HL-60 (cell line): ENCODE measurements around the gene CNNM3.
A peak's percentile ranks its signal among the peaks of the same experiment; 100 is the strongest.

Source experiments
- POLR2AphosphoS5 ChIP-seq: IDR thresholded peaks from 2 replicates; pipeline ENCODE4 v1.6.1; 2012; ENCODE audit warnings: low read depth
- TF ChIP-seq, protein P1 (sequence below): IDR thresholded peaks from one replicate; pipeline ENCODE4 v1.5.1; 2011; ENCODE audit warnings: low read length, control low read depth, inconsistent platforms; ENCODE audit not compliant: insufficient read depth
- TF ChIP-seq, protein P2 (sequence below): IDR thresholded peaks from 2 replicates; pipeline ENCODE4 v1.6.1; 2012; ENCODE audit warnings: low read depth; ENCODE audit not compliant: insufficient replicate concordance

DNA sequence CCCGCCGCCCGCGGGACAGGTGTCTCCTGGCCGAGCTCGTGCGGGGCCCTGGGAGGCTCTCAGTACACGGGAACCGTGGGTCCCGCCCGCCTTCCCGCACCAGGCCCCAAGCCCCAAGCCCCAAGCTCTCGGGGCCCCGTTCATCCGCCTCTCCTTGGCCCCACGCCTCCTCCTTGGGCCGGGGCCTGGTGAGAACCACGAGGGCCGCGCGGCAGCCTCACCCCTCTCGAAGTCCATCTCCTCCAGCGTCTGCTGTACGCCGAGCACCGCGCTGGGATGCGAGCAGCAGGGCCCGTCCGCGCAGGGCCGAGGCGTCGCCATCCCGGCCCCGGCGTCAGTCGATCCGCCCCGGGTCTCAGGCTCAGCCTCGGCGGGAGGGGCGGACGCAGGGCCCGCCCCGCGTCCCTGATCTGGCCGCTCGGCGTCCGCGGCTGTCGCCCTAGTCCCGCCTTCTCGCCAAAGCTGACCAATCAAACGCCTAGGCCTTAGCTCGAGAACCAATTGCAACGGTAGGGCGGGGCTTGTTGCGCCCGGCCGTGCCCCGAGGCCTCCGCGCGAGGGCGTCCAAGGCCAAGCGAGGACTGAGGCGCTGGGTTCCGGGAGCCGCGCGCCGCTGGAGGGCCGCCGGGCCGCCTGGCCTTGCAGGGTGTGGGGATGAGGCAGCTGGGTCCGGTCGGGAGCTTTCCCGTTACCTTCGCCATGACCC, 41.8 kb downstream of the CNNM3 start, which contains the start of gene ANKRD39:
- TF ChIP-seq, protein P1, sequence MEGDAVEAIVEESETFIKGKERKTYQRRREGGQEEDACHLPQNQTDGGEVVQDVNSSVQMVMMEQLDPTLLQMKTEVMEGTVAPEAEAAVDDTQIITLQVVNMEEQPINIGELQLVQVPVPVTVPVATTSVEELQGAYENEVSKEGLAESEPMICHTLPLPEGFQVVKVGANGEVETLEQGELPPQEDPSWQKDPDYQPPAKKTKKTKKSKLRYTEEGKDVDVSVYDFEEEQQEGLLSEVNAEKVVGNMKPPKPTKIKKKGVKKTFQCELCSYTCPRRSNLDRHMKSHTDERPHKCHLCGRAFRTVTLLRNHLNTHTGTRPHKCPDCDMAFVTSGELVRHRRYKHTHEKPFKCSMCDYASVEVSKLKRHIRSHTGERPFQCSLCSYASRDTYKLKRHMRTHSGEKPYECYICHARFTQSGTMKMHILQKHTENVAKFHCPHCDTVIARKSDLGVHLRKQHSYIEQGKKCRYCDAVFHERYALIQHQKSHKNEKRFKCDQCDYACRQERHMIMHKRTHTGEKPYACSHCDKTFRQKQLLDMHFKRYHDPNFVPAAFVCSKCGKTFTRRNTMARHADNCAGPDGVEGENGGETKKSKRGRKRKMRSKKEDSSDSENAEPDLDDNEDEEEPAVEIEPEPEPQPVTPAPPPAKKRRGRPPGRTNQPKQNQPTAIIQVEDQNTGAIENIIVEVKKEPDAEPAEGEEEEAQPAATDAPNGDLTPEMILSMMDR, result peak; percentile 59
- TF ChIP-seq, protein P2, sequence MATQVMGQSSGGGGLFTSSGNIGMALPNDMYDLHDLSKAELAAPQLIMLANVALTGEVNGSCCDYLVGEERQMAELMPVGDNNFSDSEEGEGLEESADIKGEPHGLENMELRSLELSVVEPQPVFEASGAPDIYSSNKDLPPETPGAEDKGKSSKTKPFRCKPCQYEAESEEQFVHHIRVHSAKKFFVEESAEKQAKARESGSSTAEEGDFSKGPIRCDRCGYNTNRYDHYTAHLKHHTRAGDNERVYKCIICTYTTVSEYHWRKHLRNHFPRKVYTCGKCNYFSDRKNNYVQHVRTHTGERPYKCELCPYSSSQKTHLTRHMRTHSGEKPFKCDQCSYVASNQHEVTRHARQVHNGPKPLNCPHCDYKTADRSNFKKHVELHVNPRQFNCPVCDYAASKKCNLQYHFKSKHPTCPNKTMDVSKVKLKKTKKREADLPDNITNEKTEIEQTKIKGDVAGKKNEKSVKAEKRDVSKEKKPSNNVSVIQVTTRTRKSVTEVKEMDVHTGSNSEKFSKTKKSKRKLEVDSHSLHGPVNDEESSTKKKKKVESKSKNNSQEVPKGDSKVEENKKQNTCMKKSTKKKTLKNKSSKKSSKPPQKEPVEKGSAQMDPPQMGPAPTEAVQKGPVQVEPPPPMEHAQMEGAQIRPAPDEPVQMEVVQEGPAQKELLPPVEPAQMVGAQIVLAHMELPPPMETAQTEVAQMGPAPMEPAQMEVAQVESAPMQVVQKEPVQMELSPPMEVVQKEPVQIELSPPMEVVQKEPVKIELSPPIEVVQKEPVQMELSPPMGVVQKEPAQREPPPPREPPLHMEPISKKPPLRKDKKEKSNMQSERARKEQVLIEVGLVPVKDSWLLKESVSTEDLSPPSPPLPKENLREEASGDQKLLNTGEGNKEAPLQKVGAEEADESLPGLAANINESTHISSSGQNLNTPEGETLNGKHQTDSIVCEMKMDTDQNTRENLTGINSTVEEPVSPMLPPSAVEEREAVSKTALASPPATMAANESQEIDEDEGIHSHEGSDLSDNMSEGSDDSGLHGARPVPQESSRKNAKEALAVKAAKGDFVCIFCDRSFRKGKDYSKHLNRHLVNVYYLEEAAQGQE, result peak; percentile 21
- peak; percentile 51 for TF ChIP-seq POLR2AphosphoS5
